Measurements from ENCODE around the gene GAS6.

GAS6 gene

DNA sequence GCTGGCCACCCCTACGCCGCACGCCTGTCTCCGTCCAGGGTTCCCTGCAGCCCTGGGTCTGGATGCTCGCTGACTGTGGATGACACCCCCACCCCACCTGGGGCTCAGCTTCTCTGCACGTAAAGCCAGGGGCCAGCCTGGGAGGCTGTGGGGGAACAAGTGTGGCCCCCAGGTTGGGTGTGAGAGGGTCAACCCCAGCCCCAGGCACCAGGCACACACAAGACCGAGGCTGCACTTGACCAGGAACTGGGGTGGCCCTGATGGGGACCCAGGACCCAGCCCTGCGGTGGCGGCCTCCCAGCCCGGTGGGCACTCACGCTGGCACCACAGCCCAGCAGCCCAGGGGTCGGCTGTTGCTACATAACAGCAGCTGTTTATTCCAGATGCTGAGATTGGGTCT lies 41.6 kb downstream of the GAS6 start:
- no peak for DNase-seq
- Histone ChIP-seq H3K9me3 (ENCODE audit: insufficient read depth, low read length, severe bottlenecking) (no peaks in the 10 kb centered on the region), H3K4me1 (ENCODE audit: insufficient read depth, low read length) (no peaks in the 10 kb centered on the region), H2AFZ (ENCODE audit: low read depth, low read length) (no peak overlapping the region), H3K9ac (ENCODE audit: low read depth, low read length) (no peak overlapping the region), H3K4me2 (ENCODE audit: insufficient read depth, low read length) (no peak overlapping the region), H3K79me2 (ENCODE audit: insufficient read depth, low read length) (no peaks in the 10 kb centered on the region), H3K4me3 (ENCODE audit: low read depth in 1 of 2, low read length in 2 of 2) (no peak overlapping the region), H3K36me3 (ENCODE audit: insufficient read depth, low read length) (no peaks in the 10 kb centered on the region), H4K20me1 (ENCODE audit: insufficient read depth, low read length) (peaks cover 6% of the 10 kb centered on the region), H3K27me3 (ENCODE audit: insufficient read depth, low read length, poor library complexity) (no peaks in the 10 kb centered on the region), H3K27ac (ENCODE audit: low read length) (no peak overlapping the region)
- ATAC-seq (ENCODE audit: insufficient read depth, low read depth): no peak
- no peak for TF ChIP-seq EZH2 (IDR thresholded peaks at IDR 0.05; ENCODE audit: borderline replicate concordance, low read depth, low read length, severe bottlenecking)
- TF ChIP-seq, protein P1, sequence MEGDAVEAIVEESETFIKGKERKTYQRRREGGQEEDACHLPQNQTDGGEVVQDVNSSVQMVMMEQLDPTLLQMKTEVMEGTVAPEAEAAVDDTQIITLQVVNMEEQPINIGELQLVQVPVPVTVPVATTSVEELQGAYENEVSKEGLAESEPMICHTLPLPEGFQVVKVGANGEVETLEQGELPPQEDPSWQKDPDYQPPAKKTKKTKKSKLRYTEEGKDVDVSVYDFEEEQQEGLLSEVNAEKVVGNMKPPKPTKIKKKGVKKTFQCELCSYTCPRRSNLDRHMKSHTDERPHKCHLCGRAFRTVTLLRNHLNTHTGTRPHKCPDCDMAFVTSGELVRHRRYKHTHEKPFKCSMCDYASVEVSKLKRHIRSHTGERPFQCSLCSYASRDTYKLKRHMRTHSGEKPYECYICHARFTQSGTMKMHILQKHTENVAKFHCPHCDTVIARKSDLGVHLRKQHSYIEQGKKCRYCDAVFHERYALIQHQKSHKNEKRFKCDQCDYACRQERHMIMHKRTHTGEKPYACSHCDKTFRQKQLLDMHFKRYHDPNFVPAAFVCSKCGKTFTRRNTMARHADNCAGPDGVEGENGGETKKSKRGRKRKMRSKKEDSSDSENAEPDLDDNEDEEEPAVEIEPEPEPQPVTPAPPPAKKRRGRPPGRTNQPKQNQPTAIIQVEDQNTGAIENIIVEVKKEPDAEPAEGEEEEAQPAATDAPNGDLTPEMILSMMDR (IDR thresholded peaks at IDR 0.05; ENCODE audit: borderline replicate concordance, extremely low read depth, low read length, poor library complexity, severe bottlenecking): no peak

DNA sequence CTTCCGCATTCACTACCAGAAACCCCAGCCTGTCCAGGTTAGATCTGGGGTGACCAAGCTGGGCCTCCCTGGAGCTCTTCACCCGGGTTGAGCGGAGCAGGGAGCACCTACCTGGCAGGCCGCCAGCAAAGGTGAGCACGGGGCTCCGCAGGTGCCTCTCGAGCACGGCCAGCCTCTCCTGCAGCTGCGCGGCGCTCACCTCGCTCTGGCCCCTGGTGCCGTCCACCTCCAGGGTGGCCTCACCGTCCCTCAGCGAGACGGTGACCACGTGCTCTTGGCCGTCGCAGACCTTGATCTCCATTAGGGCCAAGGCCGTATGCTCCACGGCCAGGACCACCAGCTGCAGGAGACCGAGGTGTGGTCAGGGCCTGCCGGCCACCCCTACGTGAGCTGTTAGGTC lies 42.0 kb downstream of the GAS6 start:
- H3K4me1 ChIP-seq (ENCODE audit: insufficient read depth, low read length): 0 out of 2 replicates have a peak, but pooled peaks cover under 1% of the 10 kb centered on the region
- DNase-seq (no peak), ATAC-seq (ENCODE audit: insufficient read depth, low read depth) (no peak)
- H3K4me2 ChIP-seq (ENCODE audit: insufficient read depth, low read length): no peak overlapping the region
- no peaks in the 10 kb centered on the region for H3K27me3 ChIP-seq (ENCODE audit: insufficient read depth, low read length, poor library complexity)
- H3K4me3 ChIP-seq (ENCODE audit: low read depth in 1 of 2, low read length in 2 of 2): no peak overlapping the region
- H3K27ac ChIP-seq (ENCODE audit: low read length): no peak overlapping the region
- no peak overlapping the region for H3K9ac ChIP-seq (ENCODE audit: low read depth, low read length)
- H3K79me2 ChIP-seq (ENCODE audit: insufficient read depth, low read length): no peaks in the 10 kb centered on the region
- no peak for TF ChIP-seq EZH2 (IDR thresholded peaks at IDR 0.05; ENCODE audit: borderline replicate concordance, low read depth, low read length, severe bottlenecking)
- TF ChIP-seq, protein P1 (IDR thresholded peaks at IDR 0.05; ENCODE audit: borderline replicate concordance, extremely low read depth, low read length, poor library complexity, severe bottlenecking): no peak
- no peaks in the 10 kb centered on the region for H3K9me3 ChIP-seq (ENCODE audit: insufficient read depth, low read length, severe bottlenecking)
- H2AFZ ChIP-seq (ENCODE audit: low read depth, low read length): no peak overlapping the region
- no peaks in the 10 kb centered on the region for H3K36me3 ChIP-seq (ENCODE audit: insufficient read depth, low read length)
- H4K20me1 ChIP-seq (ENCODE audit: insufficient read depth, low read length): peaks cover 6% of the 10 kb centered on the region

DNA sequence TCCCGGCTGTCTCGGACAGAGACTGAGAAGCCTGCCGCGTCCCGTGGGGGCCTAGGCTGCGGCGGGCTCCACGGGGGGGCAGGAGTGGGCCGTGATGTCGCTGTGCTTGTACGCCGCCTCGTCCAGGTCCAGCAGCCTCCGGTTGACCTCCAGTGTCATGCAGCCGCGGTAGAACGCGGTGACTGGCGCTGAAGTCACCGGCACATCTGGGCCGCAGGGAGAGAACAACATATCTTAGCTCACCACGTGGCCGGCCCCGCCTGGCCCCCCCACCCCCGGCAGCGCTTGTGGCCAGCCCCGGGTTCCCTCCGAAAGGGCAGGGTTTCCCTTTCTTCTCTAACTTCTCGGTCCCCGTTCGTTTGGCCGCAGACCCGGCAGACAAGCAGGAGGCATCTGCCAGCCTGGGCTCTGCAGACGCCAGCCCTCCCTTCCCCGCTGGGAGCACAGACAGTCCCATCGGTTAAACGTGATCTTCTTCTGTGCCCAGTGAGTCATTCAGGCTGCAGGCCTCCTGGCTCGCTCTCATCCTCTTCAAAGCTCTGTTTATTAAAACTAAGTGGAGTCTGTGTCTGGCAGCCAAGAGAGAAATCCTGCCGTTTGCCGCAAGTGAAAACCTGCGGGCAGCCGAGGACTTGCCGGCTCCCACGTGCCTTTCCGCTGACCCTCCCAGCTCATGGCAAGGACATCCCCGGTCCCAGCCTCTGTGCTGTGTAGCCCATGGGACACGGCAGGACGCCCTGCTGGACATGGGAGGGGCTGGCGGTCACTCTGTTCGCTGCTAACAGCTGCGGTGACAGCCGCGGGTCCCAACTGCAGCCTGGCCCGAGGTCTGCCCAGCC lies 42.8 kb downstream of the GAS6 start:
- Histone ChIP-seq H3K79me2 (ENCODE audit: insufficient read depth, low read length) (no peaks in the 10 kb centered on the region), H2AFZ (ENCODE audit: low read depth, low read length) (no peak overlapping the region), H3K4me3 (ENCODE audit: low read depth in 1 of 2, low read length in 2 of 2) (no peak overlapping the region), H3K9ac (ENCODE audit: low read depth, low read length) (no peak overlapping the region), H4K20me1 (ENCODE audit: insufficient read depth, low read length) (peaks cover 14% of the 10 kb centered on the region), H3K9me3 (ENCODE audit: insufficient read depth, low read length, severe bottlenecking) (no peaks in the 10 kb centered on the region), H3K27ac (ENCODE audit: low read length) (no peak overlapping the region), H3K36me3 (ENCODE audit: insufficient read depth, low read length) (no peaks in the 10 kb centered on the region), H3K4me2 (ENCODE audit: insufficient read depth, low read length) (no peak overlapping the region), H3K4me1 (ENCODE audit: insufficient read depth, low read length) (0 out of 2 replicates have a peak, but pooled peaks cover 3% of the 10 kb centered on the region), H3K27me3 (ENCODE audit: insufficient read depth, low read length, poor library complexity) (no peaks in the 10 kb centered on the region)
- TF ChIP-seq, protein P1 (IDR thresholded peaks at IDR 0.05; ENCODE audit: borderline replicate concordance, extremely low read depth, low read length, poor library complexity, severe bottlenecking): no peak
- TF ChIP-seq EZH2 (IDR thresholded peaks at IDR 0.05; ENCODE audit: borderline replicate concordance, low read depth, low read length, severe bottlenecking): no peak
- DNase-seq: no peak
- ATAC-seq (ENCODE audit: insufficient read depth, low read depth): no peak

All from DND-41 (cell line).